Hepatic stellate cell (primary cell): ENCODE results near the gene POLD1.
"Not testable (repeated sequence)": the region's sequence is repeated elsewhere in the genome, so short reads cannot be mapped to it uniquely, and the experiment has no call there.

Experiments used
- DNase-seq: peaks from one replicate; pipeline ENCODE4 v3.0.0; 2011; ENCODE audit warnings: low spot score

Gene POLD1

GRCh38 chr19:50365434-50366306 is 18.5 kb upstream of the POLD1 start, which contains the start of gene NAPSA:
Gene NAPSA (minus strand): TSS chr19:50365639. CDS start chr19:50365621, 18 bp downstream.
- DNase-seq: no peak

GRCh38 chr19:50368649-50369570 is 15.2 kb upstream of the POLD1 start:
- peak; percentile 97 for DNase-seq

GRCh38 chr19:50371914-50372475 is 12.2 kb upstream of the POLD1 start:
- no peak for DNase-seq

- DNase-seq: peak; percentile 88
Observed at GRCh38 chr19:50376166-50377050, 7.7 kb upstream of the POLD1 start, which contains the start of gene NR1H2. Gene NR1H2 (plus strand): TSS chr19:50376457. CDS start chr19:50377606, 1,149 bp downstream.

GRCh38 chr19:50377051-50377461 is 7.1 kb upstream of the POLD1 start:
- no peak for DNase-seq

- DNase-seq: no peak
Observed at GRCh38 chr19:50377517-50377916, 6.6 kb upstream of the POLD1 start.

- DNase-seq: no peak
Observed at GRCh38 chr19:50378169-50378862, 5.8 kb upstream of the POLD1 start.

- DNase-seq: no peak
Observed at GRCh38 chr19:50378863-50379236, 5.3 kb upstream of the POLD1 start.

GRCh38 chr19:50379602-50380001 is 4.5 kb upstream of the POLD1 start:
- no peak for DNase-seq

GRCh38 chr19:50380137-50380536 is 4.0 kb upstream of the POLD1 start:
- DNase-seq: no peak

- DNase-seq: no peak
Observed at GRCh38 chr19:50380751-50381151, 3.4 kb upstream of the POLD1 start.

- no peak for DNase-seq
Observed at GRCh38 chr19:50381881-50382729, 2.0 kb upstream of the POLD1 start.

- no peak for DNase-seq
Observed at GRCh38 chr19:50383001-50383851, 921 bp upstream of the POLD1 start.

- peak; percentile 50 for DNase-seq
Observed at GRCh38 chr19:50384685-50385535, 763 bp downstream of the POLD1 start.

- DNase-seq: no peak
Observed at GRCh38 chr19:50387176-50387867, 3.2 kb downstream of the POLD1 start.

GRCh38 chr19:50387868-50388245 is 3.7 kb downstream of the POLD1 start:
- no peak for DNase-seq

- not testable (repeated sequence) for DNase-seq
Observed at GRCh38 chr19:50390295-50390694, 6.1 kb downstream of the POLD1 start.
